ENCODE results near the gene PICALM.
A peak's percentile ranks its signal among the peaks of the same experiment; 100 is the strongest.
"Not testable (repeated sequence)": the region's sequence is repeated elsewhere in the genome, so short reads cannot be mapped to it uniquely, and the experiment has no call there.

PICALM gene

GRCh38 chr11:85955531-85955930 lies 113.4 kb downstream of the PICALM start:
- no peak for DNase-seq (ENCODE audit: low read depth)
- H3K4me3 ChIP-seq (ENCODE audit: control insufficient read depth, low read depth, low read length): no peak overlapping the region
- TF ChIP-seq CTCF (IDR thresholded peaks at IDR 0.05; ENCODE audit: control insufficient read depth, insufficient read depth, low read depth, low read length, missing control alignments): no peak

- no peak for TF ChIP-seq CTCF (IDR thresholded peaks at IDR 0.05; ENCODE audit: control insufficient read depth, insufficient read depth, low read depth, low read length, missing control alignments)
- H3K4me3 ChIP-seq (ENCODE audit: control insufficient read depth, low read depth, low read length): no peak overlapping the region
- peak; percentile 67 for DNase-seq (ENCODE audit: low read depth)
Measured at GRCh38 chr11:85953491-85954143, 115.3 kb downstream of the PICALM start.

GRCh38 chr11:85952108-85952485 lies 116.8 kb downstream of the PICALM start:
- H3K4me3 ChIP-seq (ENCODE audit: control insufficient read depth, low read depth, low read length); DNase-seq (ENCODE audit: low read depth): not testable (repeated sequence)

- TF ChIP-seq CTCF (IDR thresholded peaks at IDR 0.05; ENCODE audit: control insufficient read depth, insufficient read depth, low read depth, low read length, missing control alignments): no peak
- DNase-seq (ENCODE audit: low read depth): no peak
- H3K4me3 ChIP-seq (ENCODE audit: control insufficient read depth, low read depth, low read length): no peak overlapping the region
Measured at GRCh38 chr11:85951428-85952107, 117.3 kb downstream of the PICALM start.

- H3K4me3 ChIP-seq (ENCODE audit: control insufficient read depth, low read depth, low read length): no peak overlapping the region
- TF ChIP-seq CTCF (IDR thresholded peaks at IDR 0.05; ENCODE audit: control insufficient read depth, insufficient read depth, low read depth, low read length, missing control alignments): no peak
- DNase-seq (ENCODE audit: low read depth): no peak
Measured at GRCh38 chr11:85951049-85951405, 117.9 kb downstream of the PICALM start.

GRCh38 chr11:85950317-85951048 lies 118.4 kb downstream of the PICALM start:
- no peak for DNase-seq (ENCODE audit: low read depth)
- H3K4me3 ChIP-seq (ENCODE audit: control insufficient read depth, low read depth, low read length): no peak overlapping the region
- TF ChIP-seq CTCF (IDR thresholded peaks at IDR 0.05; ENCODE audit: control insufficient read depth, insufficient read depth, low read depth, low read length, missing control alignments): no peak

GRCh38 chr11:85949798-85950197 lies 119.1 kb downstream of the PICALM start:
- TF ChIP-seq CTCF (IDR thresholded peaks at IDR 0.05; ENCODE audit: control insufficient read depth, insufficient read depth, low read depth, low read length, missing control alignments): no peak
- H3K4me3 ChIP-seq (ENCODE audit: control insufficient read depth, low read depth, low read length): no peak overlapping the region
- DNase-seq (ENCODE audit: low read depth): no peak

All from AG09309 (cell line).